Small intestine (tissue), 7 donors: ENCODE measurements around the gene PZP. TPM values are rescaled to one million over a fixed set of nuclear protein-coding genes. Genes with fewer than 3 reads are reported as not detected.
A peak's percentile ranks its signal among the peaks of the same experiment; 100 is the strongest.
"Not testable (repeated sequence)": the region's sequence is repeated elsewhere in the genome, so short reads cannot be mapped to it uniquely, and the experiment has no call there.

Experiments used
- DNase-seq, 2 donors: peaks; one replicate each; pipeline versions ENCODE4 v3.0.0 to v3.0.0-alpha.2; 2013
- FAIRE-seq: peaks from 2 replicates; lab custom pipeline; 2012; peaks lifted over from hg19 to GRCh38; lab: Jason Lieb, UNC
- H3K27ac ChIP-seq, 3 donors: one replicate each; pipeline ENCODE4 v1.5.1; 2013; ENCODE audit warnings: low read length in 2 of 3, mild to moderate bottlenecking in 2 of 3, control low read depth in 1 of 3, inconsistent platforms in 1 of 3, low read depth in 1 of 3, moderate library complexity in 1 of 3
- H3K27me3 ChIP-seq, 3 donors: one replicate each; pipeline ENCODE4 v1.6.1; 2013; ENCODE audit warnings: low read length in 3 of 3, inconsistent platforms in 1 of 3; ENCODE audit not compliant: control insufficient read depth in 3 of 3, insufficient read depth in 3 of 3
- H3K36me3 ChIP-seq, 3 donors: one replicate each; pipeline ENCODE4 v1.6.1; 2013; ENCODE audit warnings: low read length in 3 of 3, inconsistent platforms in 1 of 3, low read depth in 1 of 3, mild to moderate bottlenecking in 1 of 3, moderate library complexity in 1 of 3; ENCODE audit not compliant: control insufficient read depth in 3 of 3, insufficient read depth in 2 of 3
- H3K4me1 ChIP-seq, 3 donors: one replicate each; pipeline ENCODE4 v1.6.1; 2013; ENCODE audit warnings: low read length in 2 of 3, inconsistent platforms in 1 of 3, low read depth in 1 of 3, mild to moderate bottlenecking in 1 of 3, moderate library complexity in 1 of 3; ENCODE audit not compliant: control insufficient read depth in 3 of 3, insufficient read depth in 2 of 3
- H3K4me3 ChIP-seq, 3 donors: one replicate each; pipeline ENCODE4 v1.5.1; 2013; ENCODE audit warnings: low read length in 3 of 3, control low read depth in 1 of 3, inconsistent platforms in 1 of 3, low read depth in 1 of 3, mild to moderate bottlenecking in 1 of 3, moderate library complexity in 1 of 3
- H3K9me3 ChIP-seq, 2 donors: one replicate each; pipeline ENCODE4 v1.6.1; 2013; ENCODE audit warnings: low read depth in 1 of 2, low read length in 1 of 2; ENCODE audit not compliant: control insufficient read depth in 2 of 2, insufficient read depth in 1 of 2
- WGBS, 3 donors: extraction: QIAGEN DNeasy Blood & Tissue Kit; methylation state at CpG; one replicate each; pipeline ENCODE4 v1.1.7; 2013; 5-methylcytosine and 5-hydroxymethylcytosine counted together
- polyA plus RNA-seq, 4 donors: library from polyadenylated mRNA; stranded (reverse) in 3 of 4; unstranded in 1 of 4; fragments of 200-250 nt in 3 of 4; fragments of 120-200 nt in 1 of 4; gene quantifications; one replicate each; pipeline versions ENCODE4 v1.2.1 to v1.2.3, GENCODE V29; 2013
- donor health status: healthy with polysubstance abuse.
- donor health status: control.
- donor health status: control.
- donor health status: Bipolar disorder and iron deficiency.
- donor health status: healthy.

Gene PZP
- polyA plus RNA-seq, 4 donors, result 0.06 to 0.16 TPM; not detected in 2

GRCh38 chr12:9244894-9245293 is 36.7 kb upstream of the PZP start:
- Histone ChIP-seq H3K27ac (no peak overlapping the region), H3K4me3 (no peak overlapping the region), H3K4me1 (no peaks in the 10 kb centered on the region), H3K9me3 (peaks cover 0 to 1% of the 10 kb centered on the region in 2 donors), H3K27me3 (peaks cover 0 to 7% (median 0%) of the 10 kb centered on the region in 3 donors), H3K36me3 (no peaks in the 10 kb centered on the region)
- WGBS, 3 donors, result 53 to 59% (median 58%) methylated on average over 6 of the region's 6 CpGs
- no peak for FAIRE-seq
- DNase-seq, result no peak

- Histone ChIP-seq H3K36me3 (no peaks in the 10 kb centered on the region), H3K4me3 (no peak overlapping the region), H3K4me1 (no peaks in the 10 kb centered on the region), H3K9me3 (peaks cover 0 to 1% of the 10 kb centered on the region in 2 donors), H3K27me3 (peaks cover 0 to 7% (median 0%) of the 10 kb centered on the region in 3 donors), H3K27ac (no peak overlapping the region)
- no peak for FAIRE-seq
- no peak for DNase-seq
- WGBS, 3 donors, result 5 to 51% (median 32%) methylated on average over 1 of the region's 1 CpG
These were observed 35.9 kb upstream of the PZP start for GRCh38 chr12:9243999-9244649.

- Histone ChIP-seq H3K4me1 (no peaks in the 10 kb centered on the region), H3K36me3 (no peaks in the 10 kb centered on the region), H3K27ac (no peak overlapping the region), H3K9me3 (no peaks in the 10 kb centered on the region), H3K4me3 (no peak overlapping the region), H3K27me3 (peaks cover 0 to 7% (median 0%) of the 10 kb centered on the region in 3 donors)
- WGBS, 3 donors, result 86 to 90% (median 90%) methylated on average over 3 of the region's 3 CpGs
- DNase-seq (no peak), FAIRE-seq (no peak)
These were observed 33.1 kb upstream of the PZP start for GRCh38 chr12:9241301-9241700.

GRCh38 chr12:9240776-9241175 is 32.6 kb upstream of the PZP start:
- Histone ChIP-seq H3K27me3 (peaks cover 0 to 7% (median 0%) of the 10 kb centered on the region in 3 donors), H3K27ac (no peak overlapping the region), H3K4me3 (no peak overlapping the region), H3K9me3 (no peaks in the 10 kb centered on the region), H3K4me1 (no peaks in the 10 kb centered on the region), H3K36me3 (no peaks in the 10 kb centered on the region)
- WGBS, 3 donors, result 80 to 90% (median 86%) methylated on average over 5 of the region's 5 CpGs
- DNase-seq (no peak), FAIRE-seq (no peak)

GRCh38 chr12:9240004-9240635 is 31.9 kb upstream of the PZP start:
- not testable (repeated sequence) for H3K36me3 ChIP-seq, H3K27me3 ChIP-seq, FAIRE-seq, H3K9me3 ChIP-seq, H3K4me1 ChIP-seq
- H3K27ac ChIP-seq, result peak overlapping the region in 1 of 3 donors; percentile 54
- H3K4me3 ChIP-seq, result peak overlapping the region in 2 of 3 donors; percentile 19 to 30
- 22 to 32% (median 22%) methylated on average over 27 to 29 of the region's 33 CpGs for WGBS, 3 donors
- peak; percentile 2 to 19 for DNase-seq

- Histone ChIP-seq H3K36me3 (no peaks in the 10 kb centered on the region), H3K4me1 (no peaks in the 10 kb centered on the region), H3K27ac (no peak overlapping the region), H3K9me3 (no peaks in the 10 kb centered on the region), H3K27me3 (peaks cover 0 to 10% (median 0%) of the 10 kb centered on the region in 3 donors), H3K4me3 (no peak overlapping the region)
- no peak for FAIRE-seq
- WGBS, 3 donors, result 48 to 90% (median 79%) methylated on average over 1 of the region's 1 CpG
- no peak for DNase-seq
These were observed 29.1 kb upstream of the PZP start for GRCh38 chr12:9237286-9237685.

- no peaks in the 10 kb centered on the region for H3K4me1 ChIP-seq
- WGBS, 3 donors, result 85 to 95% (median 92%) methylated on average over 4 of the region's 4 CpGs
- H3K27ac ChIP-seq, result no peak overlapping the region
- FAIRE-seq (no peak), DNase-seq (no peak)
- H3K4me3 ChIP-seq, result no peak overlapping the region
- H3K27me3 ChIP-seq, result peaks cover 0 to 3% (median 0%) of the 10 kb centered on the region in 3 donors
- H3K9me3 ChIP-seq, result no peaks in the 10 kb centered on the region
- no peaks in the 10 kb centered on the region for H3K36me3 ChIP-seq
These were observed 27.3 kb upstream of the PZP start for GRCh38 chr12:9235519-9235918.

GRCh38 chr12:9227950-9228349 is 19.8 kb upstream of the PZP start:
- no peak overlapping the region for H3K4me3 ChIP-seq
- no peaks in the 10 kb centered on the region for H3K27me3 ChIP-seq
- H3K9me3 ChIP-seq, result peaks cover 0 to 8% of the 10 kb centered on the region in 2 donors
- 67 to 75% (median 68%) methylated on average over 8 of the region's 8 CpGs for WGBS, 3 donors
- H3K27ac ChIP-seq, result no peak overlapping the region
- no peak for FAIRE-seq
- no peaks in the 10 kb centered on the region for H3K4me1 ChIP-seq
- no peak for DNase-seq
- no peaks in the 10 kb centered on the region for H3K36me3 ChIP-seq
